Measurements from ENCODE around the gene TANC1.
"Not testable (repeated sequence)": the region's sequence is repeated elsewhere in the genome, so short reads cannot be mapped to it uniquely, and the experiment has no call there.

TANC1 gene

GRCh38 chr2:159032580-159032979, 64.1 kb downstream of the TANC1 start:
- DNase-seq = no peak

- no peak for DNase-seq
These were observed 66.3 kb downstream of the TANC1 start for GRCh38 chr2:159034713-159035112.

- no peak for DNase-seq
These were observed 67.5 kb downstream of the TANC1 start for GRCh38 chr2:159035790-159036411.

DNA sequence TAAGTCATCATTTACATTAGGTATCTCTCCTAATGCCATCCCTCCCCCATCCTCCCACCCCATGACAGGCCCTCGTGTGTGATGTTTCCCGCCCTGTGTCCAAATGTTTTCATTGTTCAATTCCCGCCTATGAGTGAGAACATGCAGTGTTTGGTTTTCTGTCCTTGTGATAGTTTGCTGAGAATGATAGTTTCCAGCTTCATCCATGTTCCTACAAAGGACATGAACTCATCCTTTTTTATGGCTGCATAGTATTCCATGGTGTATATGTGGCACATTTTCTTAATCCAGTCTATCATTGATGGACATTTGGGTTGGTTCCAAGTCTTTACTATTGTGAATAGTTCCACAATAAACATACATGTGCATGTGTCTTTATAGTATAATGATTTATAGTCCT, 68.0 kb downstream of the TANC1 start:
- not testable (repeated sequence) for DNase-seq

- not testable (repeated sequence) for DNase-seq
These were observed 72.9 kb downstream of the TANC1 start for GRCh38 chr2:159041328-159041727.

- no peak for DNase-seq
These were observed 73.8 kb downstream of the TANC1 start for GRCh38 chr2:159042115-159042850.

- DNase-seq = no peak
These were observed 75.3 kb downstream of the TANC1 start for GRCh38 chr2:159043710-159044109.

- no peak for DNase-seq
These were observed 76.4 kb downstream of the TANC1 start for GRCh38 chr2:159044804-159045286.

DNA sequence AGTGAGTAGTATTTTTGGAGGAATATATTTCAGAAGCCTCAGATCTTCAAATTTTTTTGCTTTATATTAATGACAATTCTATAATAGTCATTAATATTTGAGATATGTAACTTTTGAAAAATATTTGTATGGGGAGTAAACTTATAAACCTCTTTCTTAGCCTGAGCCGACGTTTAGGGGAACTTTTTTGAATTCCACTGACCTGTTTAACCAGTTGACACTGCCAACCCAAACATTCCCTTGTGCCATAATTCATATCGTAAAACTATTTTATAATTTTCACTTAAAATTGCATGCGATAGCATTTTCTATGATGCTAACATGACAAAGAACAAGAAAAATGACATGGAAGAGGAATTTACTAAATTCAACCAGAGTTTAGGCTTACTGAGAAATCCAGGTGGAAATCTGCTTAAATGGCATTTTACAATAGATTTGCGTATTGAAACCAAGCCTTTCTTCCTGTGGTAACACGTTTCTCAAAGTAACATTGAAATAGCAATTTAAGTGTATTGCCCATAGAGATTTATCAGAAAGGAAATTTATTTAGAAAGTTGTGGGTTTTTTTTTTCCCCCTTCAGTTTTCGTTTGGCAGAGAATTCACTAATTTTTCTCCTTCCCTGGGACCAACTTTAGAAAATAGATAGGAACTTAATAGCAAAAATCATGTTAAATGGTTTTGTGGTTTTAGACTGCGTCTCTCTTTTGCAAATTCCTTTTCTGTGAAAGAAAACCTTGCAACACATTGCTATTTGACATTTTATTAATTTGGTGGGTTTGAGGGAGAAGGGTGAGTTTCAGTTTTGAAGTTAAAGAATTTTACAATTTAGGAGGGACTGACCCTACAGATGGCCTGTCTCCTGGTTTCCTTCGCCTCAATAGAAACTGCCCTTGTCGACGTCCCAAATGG, 77.4 kb downstream of the TANC1 start:
- DNase-seq = no peak

GRCh38 chr2:159046966-159047365, 78.5 kb downstream of the TANC1 start:
- DNase-seq = no peak

DNA sequence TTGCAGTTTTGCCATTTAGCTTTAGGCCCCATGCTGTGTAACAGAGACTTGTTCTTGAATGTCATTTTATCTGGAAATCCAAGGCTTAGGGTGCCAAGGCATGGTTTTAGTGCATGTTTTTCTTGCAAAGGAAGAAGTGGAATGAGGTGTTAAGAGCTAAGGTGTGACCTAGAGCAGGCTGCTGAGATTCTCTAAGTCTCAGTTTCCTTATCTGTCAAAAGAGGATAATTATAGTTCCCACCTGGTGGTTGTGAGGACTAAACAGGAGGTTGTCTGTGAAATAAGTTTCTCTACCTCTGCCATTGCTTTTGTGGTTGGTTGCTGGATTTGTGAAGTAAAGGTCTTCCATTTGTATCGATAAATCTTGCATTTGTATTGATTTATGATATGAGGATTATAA, 82.0 kb downstream of the TANC1 start:
- DNase-seq = no peak

GRCh38 chr2:159051133-159051532, 82.7 kb downstream of the TANC1 start:
- no peak for DNase-seq

DNA sequence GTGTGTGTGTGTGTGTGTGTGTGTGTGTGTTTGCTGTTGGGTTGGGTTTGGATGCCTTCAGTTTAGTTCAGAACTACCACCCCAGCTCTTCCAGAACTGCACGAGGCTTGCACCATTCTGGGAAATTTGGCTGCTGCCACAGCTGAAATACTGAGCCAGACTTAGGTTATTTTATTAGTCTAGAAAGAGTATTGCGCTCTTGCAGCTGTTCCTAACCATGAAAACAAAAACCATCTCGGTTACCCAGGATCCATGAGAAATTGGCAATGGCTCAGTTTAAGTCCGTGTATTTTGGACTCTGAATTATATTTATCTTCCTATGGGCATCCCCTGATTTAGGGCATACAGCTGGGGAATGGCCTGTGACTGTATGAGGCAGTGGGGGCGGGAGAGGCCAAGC, 83.2 kb downstream of the TANC1 start:
- no peak for DNase-seq

- DNase-seq = no peak
These were observed 83.7 kb downstream of the TANC1 start for GRCh38 chr2:159052157-159052601.

GRCh38 chr2:159053161-159054031, 85.0 kb downstream of the TANC1 start:
- no peak for DNase-seq

GRCh38 chr2:159054032-159054334, 85.5 kb downstream of the TANC1 start:
- DNase-seq = no peak

DNA sequence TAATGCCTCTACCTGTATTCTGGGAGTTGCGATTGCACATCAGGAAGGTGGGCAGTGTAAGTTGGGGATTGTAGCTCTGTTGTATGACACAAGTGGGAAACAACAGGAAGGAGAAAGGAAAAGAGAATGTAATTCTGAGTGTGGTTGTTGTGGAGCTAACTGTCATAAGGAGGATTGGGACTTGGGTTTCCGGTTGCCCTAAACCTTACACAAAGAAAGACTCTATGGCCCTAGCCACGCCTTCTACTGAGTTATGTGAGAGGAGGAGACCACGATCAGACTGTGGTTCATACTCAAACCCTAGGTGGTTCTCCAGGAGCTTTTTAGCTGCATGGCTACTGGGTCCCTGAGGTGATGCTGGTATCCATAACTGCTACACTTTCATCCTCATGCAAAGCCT, 86.5 kb downstream of the TANC1 start:
- DNase-seq = no peak

DNA sequence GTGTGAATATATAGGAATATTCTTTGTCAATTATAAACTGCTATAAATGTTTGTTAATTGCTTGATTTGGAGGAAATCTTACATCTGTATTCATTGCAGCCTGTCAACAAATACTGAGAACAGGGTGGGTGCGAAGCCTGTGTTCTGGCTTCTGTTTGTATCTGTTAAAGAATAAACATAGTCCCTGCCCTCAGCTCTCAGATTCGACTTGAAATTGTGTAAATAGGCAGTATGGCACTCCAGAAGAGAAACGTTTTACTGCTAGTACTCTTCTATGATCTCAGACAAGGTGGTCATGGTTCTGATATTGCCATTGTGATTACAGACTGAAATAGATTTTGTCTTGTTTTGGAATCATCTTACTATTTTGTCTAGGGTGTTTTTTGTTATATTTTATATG, 92.1 kb downstream of the TANC1 start:
- DNase-seq = no peak

DNA sequence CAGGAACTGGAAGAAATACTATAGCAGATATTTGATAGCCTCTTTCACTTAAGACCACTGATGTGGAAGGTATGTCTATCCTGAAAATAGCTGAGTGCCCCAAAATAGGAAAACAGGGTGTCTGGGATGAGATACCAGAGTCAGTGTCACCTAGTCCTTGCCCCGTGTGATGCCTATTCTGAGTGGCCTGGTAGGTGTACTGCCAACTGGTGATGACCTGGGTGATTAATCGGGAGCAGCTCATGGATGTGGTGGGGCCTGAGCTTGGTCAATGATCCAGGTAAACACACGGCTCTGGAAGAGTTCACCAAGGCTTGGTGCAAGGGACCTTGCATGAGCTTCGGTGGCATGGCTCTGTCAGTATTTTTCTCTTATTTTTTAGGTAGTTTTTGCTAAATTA, 95.2 kb downstream of the TANC1 start:
- DNase-seq = no peak

DNA sequence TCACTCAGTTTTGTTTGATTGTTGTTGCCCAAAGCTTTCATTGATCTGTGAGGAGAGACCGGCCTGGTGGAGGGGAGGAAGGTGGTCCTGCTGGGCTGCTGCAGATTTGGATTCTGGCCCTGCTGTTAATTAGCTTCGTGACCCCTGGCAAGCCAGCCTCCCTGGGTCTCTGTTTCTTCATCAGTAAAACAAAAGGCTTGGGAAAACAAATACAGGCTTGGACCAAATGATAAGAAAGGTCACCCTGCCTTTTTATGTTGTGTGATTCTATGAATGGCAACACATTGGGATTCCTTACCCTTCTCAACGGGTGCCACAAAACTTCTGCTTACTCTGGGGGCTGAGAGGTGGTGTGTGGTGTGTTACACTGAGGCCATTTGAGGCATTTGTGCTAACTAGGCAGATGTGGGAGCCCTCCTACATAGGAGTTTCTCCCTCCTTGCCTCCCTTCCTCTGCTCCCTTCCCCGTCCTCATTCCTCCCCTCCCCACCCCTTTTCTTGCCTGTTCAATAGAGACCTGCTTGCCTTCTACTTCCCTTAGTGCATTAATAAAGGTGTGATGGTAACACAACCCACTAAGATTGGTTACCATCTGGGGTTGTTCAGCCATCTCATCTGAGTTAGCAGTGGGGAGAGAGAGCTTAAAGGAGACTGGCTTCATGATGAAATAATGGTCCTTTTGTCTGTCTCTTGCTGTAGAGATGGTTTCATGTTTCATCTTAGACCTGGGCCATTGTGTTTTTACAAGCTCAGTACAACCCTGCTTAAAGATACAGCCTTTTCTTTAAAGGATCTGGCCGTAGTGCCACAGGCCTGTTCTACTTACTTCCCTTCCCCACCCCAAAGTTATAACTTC, 96.2 kb downstream of the TANC1 start:
- DNase-seq = no peak

- DNase-seq = no peak
These were observed 96.9 kb downstream of the TANC1 start for GRCh38 chr2:159065313-159065712.

DNA sequence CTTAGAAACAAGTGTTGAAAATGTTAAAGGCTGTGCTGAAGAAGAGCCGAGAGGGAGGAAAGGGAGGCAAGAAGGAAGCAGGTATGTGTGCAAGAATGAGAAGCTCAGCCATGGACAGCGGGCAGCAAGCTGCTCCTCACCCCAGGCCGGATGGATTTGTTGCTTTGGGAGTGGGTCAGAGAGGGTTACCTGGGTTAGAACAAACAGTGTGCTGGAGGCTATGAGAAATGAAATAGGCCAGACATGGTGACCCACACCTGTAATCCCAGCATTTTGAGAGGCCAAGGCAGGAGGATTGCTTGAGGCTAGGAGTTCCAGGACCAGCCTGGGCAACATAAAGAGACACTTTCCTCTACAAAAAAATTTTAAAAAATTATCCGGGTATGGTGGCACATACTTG, 97.5 kb downstream of the TANC1 start:
- DNase-seq = no peak
